Prostate gland (tissue), 2 donors: ENCODE data around the gene DUSP19. TPM values are rescaled to one million over a fixed set of nuclear protein-coding genes. Genes with fewer than 3 reads are reported as not detected.

ENCODE experiments used
- DNase-seq: peaks from one replicate; pipeline ENCODE4 v3.0.0-alpha.2; 2019; ENCODE audit warnings: low spot score
- H3K27ac ChIP-seq, 2 donors: fragments of 200-600 bp; sonication (generic); 2 replicates each; pipeline ENCODE4 v1.5.1; 2017 to 2019
- H3K27me3 ChIP-seq: fragments of 200-600 bp; sonication (generic); replicated peaks from 2 replicates; pipeline ENCODE4 v1.5.1; 2019; ENCODE audit not compliant: insufficient read depth
- H3K36me3 ChIP-seq, 2 donors: fragments of 200-600 bp; sonication (generic); 1 replicate in 1 of 2; 2 replicates in 1 of 2; pipeline versions ENCODE4 v1.5.1 to v1.8.1; 2017 to 2019
- H3K4me1 ChIP-seq: fragments of 200-600 bp; sonication (generic); replicated peaks from 2 replicates; pipeline ENCODE4 v1.5.1; 2019
- H3K4me3 ChIP-seq, 2 donors: fragments of 200-600 bp; sonication (generic); 2 replicates each; pipeline ENCODE4 v1.5.1; 2017 to 2019
- H3K9me3 ChIP-seq: fragments of 200-600 bp; sonication (generic); 2 replicates; pipeline ENCODE4 v1.5.1; 2017
- CTCF ChIP-seq, 4 experiments: fragments of 200-600 bp in 2 of 4; fragments of 450-650 bp in 2 of 4; sonication (generic) in 2 of 4; IDR thresholded peaks; 1 replicate in 3 of 4; 2 replicates in 1 of 4; pipeline ENCODE4 v1.5.1; 2016 to 2019; ENCODE audit warnings: antibody characterized with exemption in 4 of 4, mild to moderate bottlenecking in 2 of 4, moderate library complexity in 2 of 4
- POLR2A ChIP-seq: fragments of 450-650 bp; IDR thresholded peaks from one replicate; pipeline ENCODE4 v1.6.1; 2016; ENCODE audit warnings: antibody characterized with exemption, mild to moderate bottlenecking
- POLR2AphosphoS5 ChIP-seq: sonication (generic); formaldehyde crosslinking; IDR thresholded peaks from one replicate; pipeline ENCODE4 v1.6.1; 2017; ENCODE audit warnings: antibody characterized with exemption
- WGBS: methylation state at CpG from one replicate; pipeline ENCODE4 v1.1.5; 2018; 5-methylcytosine and 5-hydroxymethylcytosine counted together
- intact Hi-C: fragments of 100-400 bp; cut with DNase I; formaldehyde crosslinking; loops from one replicate; pipeline ENCODE4 v1.14.2; 2022
- total RNA-seq, 2 donors: library from RNA; depleted of rRNA; stranded (reverse); fragments of >200 nt; gene quantifications; one replicate each; pipeline ENCODE4 v1.1.0, GENCODE V29; 2016

DUSP19 gene
- total RNA-seq, 2 donors from 2014 or later, result 2.1 to 2.5 TPM

DNA sequence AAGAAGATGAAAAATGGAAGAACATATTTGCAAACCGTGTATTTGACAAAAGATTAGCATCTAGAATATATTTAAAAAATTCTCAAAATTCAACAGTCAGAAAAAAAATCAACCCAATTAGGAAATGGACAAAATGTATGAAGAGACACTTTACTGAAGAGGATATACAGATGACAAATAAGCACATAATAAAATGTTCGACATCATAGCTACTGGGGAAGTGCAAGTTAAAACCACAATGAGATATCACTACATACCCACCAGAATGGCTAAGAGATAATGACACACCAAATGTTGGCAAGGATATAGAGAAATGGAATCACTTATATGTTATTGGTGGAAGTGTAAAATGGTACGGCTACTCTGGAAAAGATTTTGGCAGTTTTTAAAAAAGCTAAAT is 34.0 kb downstream of the DUSP19 start:
- 87% methylated on average over 3 of the region's 3 CpGs for WGBS
- no peak overlapping the region for H3K4me3 ChIP-seq
- H3K27ac ChIP-seq, result no peak overlapping the region
- intact Hi-C loops, result no loop called here
- no peaks in the 10 kb centered on the region for H3K4me1 ChIP-seq
- no peaks in the 10 kb centered on the region for H3K9me3 ChIP-seq
- no peak for TF ChIP-seq CTCF (IDR thresholded peaks at IDR 0.05)
- TF ChIP-seq POLR2A, result no peak
- no peak for TF ChIP-seq POLR2AphosphoS5
- no peak for DNase-seq
- H3K36me3 ChIP-seq, result no peaks in the 10 kb centered on the region
- peaks cover 3% of the 10 kb centered on the region for H3K27me3 ChIP-seq

DNA sequence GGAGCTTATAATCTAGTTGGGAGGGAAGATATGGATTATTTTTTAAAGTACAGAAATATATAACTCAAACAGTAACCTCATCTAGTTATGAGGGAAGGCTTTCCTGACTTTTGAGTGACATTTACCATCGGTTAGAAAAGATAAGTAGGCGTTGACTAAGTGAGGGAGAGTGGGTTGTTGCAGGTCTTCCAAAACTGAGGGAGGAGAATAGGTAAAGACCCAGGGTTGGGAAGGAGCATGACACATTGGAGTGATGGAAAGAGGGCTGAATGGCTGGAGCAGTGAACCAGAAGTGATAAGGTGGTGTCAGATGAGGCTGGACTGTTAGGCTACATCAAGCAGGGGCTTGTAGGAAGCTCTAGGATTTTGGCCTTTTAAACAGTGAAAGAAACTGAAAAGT is 35.1 kb downstream of the DUSP19 start:
- no peak overlapping the region for H3K27ac ChIP-seq
- no peaks in the 10 kb centered on the region for H3K36me3 ChIP-seq
- no peak for DNase-seq
- TF ChIP-seq CTCF (IDR thresholded peaks at IDR 0.05), result no peak
- no peak for TF ChIP-seq POLR2A
- no peak for TF ChIP-seq POLR2AphosphoS5
- no peaks in the 10 kb centered on the region for H3K9me3 ChIP-seq
- H3K27me3 ChIP-seq, result peaks cover 3% of the 10 kb centered on the region
- H3K4me1 ChIP-seq, result no peaks in the 10 kb centered on the region
- WGBS, result 27% methylated on average over 2 of the region's 2 CpGs
- no peak overlapping the region for H3K4me3 ChIP-seq
- intact Hi-C loops, result no loop called here

- intact Hi-C loops, result no loop called here
- no peaks in the 10 kb centered on the region for H3K4me1 ChIP-seq
- no peaks in the 10 kb centered on the region for H3K9me3 ChIP-seq
- peaks cover 3% of the 10 kb centered on the region for H3K27me3 ChIP-seq
- no peak for DNase-seq
- TF ChIP-seq POLR2AphosphoS5, result no peak
- TF ChIP-seq CTCF (IDR thresholded peaks at IDR 0.05), result no peak
- TF ChIP-seq POLR2A, result no peak
- no peak overlapping the region for H3K4me3 ChIP-seq
- no peaks in the 10 kb centered on the region for H3K36me3 ChIP-seq
- WGBS, result 78% methylated on average over 3 of the region's 3 CpGs
- no peak overlapping the region for H3K27ac ChIP-seq
These were observed 38.7 kb downstream of the DUSP19 start for GRCh38 chr2:183117226-183117625.

DNA sequence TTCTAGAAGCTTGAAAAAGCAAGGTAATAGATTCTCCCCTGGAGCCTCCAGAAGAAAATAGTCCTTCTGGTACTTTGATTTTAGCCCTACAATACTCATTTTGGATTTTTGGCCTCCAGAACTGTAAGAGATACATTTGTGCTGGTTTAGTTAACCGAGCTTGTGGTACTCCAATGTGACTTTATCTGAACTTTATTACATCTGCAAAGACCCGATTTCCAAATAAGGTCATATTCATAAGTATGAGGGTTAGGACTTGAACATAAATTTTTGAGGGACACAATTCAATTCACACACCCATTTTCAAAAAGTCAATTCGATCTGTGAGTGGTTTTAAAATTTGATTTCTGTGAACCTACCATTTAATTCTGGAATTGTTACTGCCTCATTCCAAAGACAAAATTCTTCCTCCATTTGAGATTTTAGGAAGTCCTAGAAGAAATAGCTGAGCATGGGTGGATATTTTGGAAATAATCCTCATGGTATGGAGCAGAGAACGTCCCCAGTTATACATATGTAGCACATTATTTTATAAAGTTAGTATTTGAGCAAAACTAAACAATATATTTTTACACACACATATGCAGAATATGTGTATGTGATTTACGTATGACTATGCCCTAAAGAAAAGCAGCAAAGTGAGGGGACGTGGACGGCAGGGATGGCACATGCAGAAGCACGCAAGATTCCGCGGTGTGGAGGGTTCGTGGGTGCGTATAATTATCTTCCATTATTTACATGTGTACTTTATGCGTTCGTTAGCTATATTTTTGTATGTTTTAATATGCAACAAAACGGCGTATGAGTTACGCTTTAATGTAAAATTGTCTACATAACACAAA is 44.8 kb downstream of the DUSP19 start:
- no peak for DNase-seq
- H3K27ac ChIP-seq, result peak overlapping the region; percentile 86 to 88
- no peaks in the 10 kb centered on the region for H3K36me3 ChIP-seq
- H3K9me3 ChIP-seq, result no peaks in the 10 kb centered on the region
- intact Hi-C loops, result no loop called here
- TF ChIP-seq CTCF (IDR thresholded peaks at IDR 0.05) (no peak), POLR2A (no peak), POLR2AphosphoS5 (no peak)
- WGBS, result 22% methylated on average over 17 of the region's 17 CpGs
- peak overlapping the region; percentile 62 to 74 for H3K4me3 ChIP-seq
- H3K4me1 ChIP-seq, result no peaks in the 10 kb centered on the region
- no peaks in the 10 kb centered on the region for H3K27me3 ChIP-seq

DNA sequence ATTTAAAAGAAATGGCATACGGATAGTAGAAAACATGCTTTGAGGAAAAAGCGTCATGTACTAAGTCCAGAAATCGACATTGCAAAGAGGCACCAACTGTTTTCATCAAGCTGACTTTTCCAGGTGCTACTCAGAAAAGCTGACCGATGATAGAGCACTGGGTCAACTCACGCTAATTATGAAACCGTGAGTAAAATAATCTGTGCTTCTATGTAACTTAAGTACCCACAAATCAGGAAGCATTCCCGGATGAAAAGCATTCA is 45.3 kb downstream of the DUSP19 start:
- intact Hi-C loops, result loop anchor here (2.0 kb wide), 1 partner anchor 45 kb away; the partner anchor contains the start of gene DUSP19

More for the DNA sequence above, 45.3 kb downstream of the DUSP19 start:
- Histone ChIP-seq H3K4me1 (no peaks in the 10 kb centered on the region), H3K27ac (peak overlapping the region; percentile 86 to 88), H3K4me3 (peak overlapping the region; percentile 62 to 74), H3K27me3 (no peaks in the 10 kb centered on the region), H3K36me3 (no peaks in the 10 kb centered on the region), H3K9me3 (no peaks in the 10 kb centered on the region)
- 0% methylated on average over 7 of the region's 7 CpGs for WGBS
- DNase-seq, result no peak
- TF ChIP-seq CTCF (IDR thresholded peaks at IDR 0.05) (no peak), POLR2A (peak; percentile 22)
